GM06990 (cell line): ENCODE measurements around the gene FNDC3B.

ENCODE experiments used
- DNase-seq: peaks from one replicate; pipeline ENCODE4 v3.0.0-alpha.2; 2011; ENCODE audit not compliant: insufficient read length; ENCODE audit errors: extremely low read depth
- H3K27me3 ChIP-seq: replicated peaks from 2 replicates; pipeline ENCODE4 v1.6.0; 2011; ENCODE audit warnings: low read length; ENCODE audit not compliant: control insufficient read depth, insufficient read depth
- H3K36me3 ChIP-seq: 2 replicates; pipeline ENCODE4 v1.5.1; 2011; ENCODE audit warnings: low read length; ENCODE audit not compliant: control insufficient read depth, insufficient read depth
- H3K4me3 ChIP-seq: replicated peaks from 2 replicates; pipeline ENCODE4 v1.5.1; 2011; ENCODE audit warnings: low read depth, mild to moderate bottlenecking, control low read depth, low read length
- CTCF ChIP-seq: IDR thresholded peaks from 2 replicates; pipeline ENCODE4 v1.5.1; 2011; ENCODE audit warnings: low read length, control low read depth, mild to moderate bottlenecking, inconsistent platforms; ENCODE audit not compliant: insufficient read depth, poor library complexity, severe bottlenecking

The FNDC3B gene

GRCh38 chr3:172084871-172085556 lies 45.6 kb downstream of the FNDC3B start:
- DNase-seq: no peak
- TF ChIP-seq CTCF: no peak
- H3K27me3 ChIP-seq: no peaks in the 10 kb centered on the region
- H3K4me3 ChIP-seq: no peak overlapping the region
- H3K36me3 ChIP-seq: no peaks in the 10 kb centered on the region

- Histone ChIP-seq H3K4me3 (no peak overlapping the region), H3K27me3 (no peaks in the 10 kb centered on the region), H3K36me3 (no peaks in the 10 kb centered on the region)
- TF ChIP-seq CTCF: no peak
- no peak for DNase-seq
Observed at GRCh38 chr3:172085557-172085895, 46.1 kb downstream of the FNDC3B start.

GRCh38 chr3:172086071-172086470 lies 46.7 kb downstream of the FNDC3B start:
- no peak overlapping the region for H3K4me3 ChIP-seq
- H3K36me3 ChIP-seq: no peaks in the 10 kb centered on the region
- no peak for DNase-seq
- TF ChIP-seq CTCF: no peak
- no peaks in the 10 kb centered on the region for H3K27me3 ChIP-seq

- Histone ChIP-seq H3K36me3 (no peaks in the 10 kb centered on the region), H3K4me3 (no peak overlapping the region), H3K27me3 (no peaks in the 10 kb centered on the region)
- no peak for DNase-seq
- TF ChIP-seq CTCF: no peak
Observed at GRCh38 chr3:172087198-172087597, 47.8 kb downstream of the FNDC3B start.

GRCh38 chr3:172087602-172088580 lies 48.5 kb downstream of the FNDC3B start:
- H3K27me3 ChIP-seq: no peaks in the 10 kb centered on the region
- H3K36me3 ChIP-seq: no peaks in the 10 kb centered on the region
- TF ChIP-seq CTCF: no peak
- H3K4me3 ChIP-seq: no peak overlapping the region
- peak; percentile 31 for DNase-seq
